HL-60 (cell line): ENCODE measurements around the gene KCNQ1.

ENCODE experiments used
- DNase-seq, 2 experiments: peaks; one replicate each; pipeline ENCODE4 v3.0.0-alpha.2; 2010 to 2020; ENCODE audit warnings: low read depth in 1 of 2, low spot score in 1 of 2
- H3K27ac ChIP-seq: fragments of 250-450 bp; sonication (Bioruptor Pico); replicated peaks from 2 replicates; pipeline ENCODE4 v1.5.1; 2020; ENCODE audit warnings: mild to moderate bottlenecking, moderate library complexity
- H3K27me3 ChIP-seq: fragments of 250-450 bp; sonication (Bioruptor Pico); 2 replicates; pipeline ENCODE4 v1.5.1; 2021; ENCODE audit warnings: mild to moderate bottlenecking, moderate library complexity; ENCODE audit not compliant: insufficient read depth, poor library complexity, severe bottlenecking
- H3K4me3 ChIP-seq: replicated peaks from 2 replicates; pipeline ENCODE4 v1.5.1; 2011; ENCODE audit warnings: mild to moderate bottlenecking, control low read depth, low read length; ENCODE audit not compliant: insufficient read depth
- GABPA ChIP-seq: IDR thresholded peaks from 2 replicates; pipeline ENCODE4 v1.6.1; 2012; ENCODE audit warnings: low read depth
- POLR2AphosphoS5 ChIP-seq: IDR thresholded peaks from 2 replicates; pipeline ENCODE4 v1.6.1; 2012; ENCODE audit warnings: low read depth
- SPI1 ChIP-seq: IDR thresholded peaks from 2 replicates; pipeline ENCODE4 v1.6.1; 2012; ENCODE audit warnings: low read depth, mild to moderate bottlenecking, borderline replicate concordance
- TF ChIP-seq, protein P1 (sequence below): IDR thresholded peaks from 2 replicates; pipeline ENCODE4 v1.6.1; 2012; ENCODE audit warnings: low read depth; ENCODE audit not compliant: insufficient replicate concordance
- TF ChIP-seq, protein P2 (sequence below): IDR thresholded peaks from one replicate; pipeline ENCODE4 v1.5.1; 2011; ENCODE audit warnings: low read length, control low read depth, inconsistent platforms; ENCODE audit not compliant: insufficient read depth

Gene KCNQ1

DNA sequence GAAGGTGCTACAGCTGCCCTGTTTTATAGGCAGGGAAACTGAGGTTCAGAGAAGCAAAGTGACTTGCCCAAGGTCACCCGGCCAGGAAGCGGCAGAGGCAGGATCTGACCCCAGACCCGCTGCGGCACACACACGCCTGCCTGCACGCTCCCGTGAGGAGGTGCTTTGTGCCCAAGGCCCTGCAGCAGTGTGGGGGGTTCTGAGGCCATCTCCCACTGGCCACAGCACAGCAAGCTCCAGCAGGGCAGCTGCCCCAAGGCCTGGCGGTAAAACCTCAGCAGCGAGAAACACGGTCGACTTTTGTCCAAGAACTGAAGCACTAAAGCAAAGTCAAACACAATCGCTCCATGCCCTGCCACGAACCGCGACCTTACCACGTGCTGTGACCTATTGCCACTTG is 398.1 kb downstream of the KCNQ1 start:
- TF ChIP-seq GABPA = no peak
- no peak for TF ChIP-seq POLR2AphosphoS5
- TF ChIP-seq SPI1 = no peak
- TF ChIP-seq, protein P1, sequence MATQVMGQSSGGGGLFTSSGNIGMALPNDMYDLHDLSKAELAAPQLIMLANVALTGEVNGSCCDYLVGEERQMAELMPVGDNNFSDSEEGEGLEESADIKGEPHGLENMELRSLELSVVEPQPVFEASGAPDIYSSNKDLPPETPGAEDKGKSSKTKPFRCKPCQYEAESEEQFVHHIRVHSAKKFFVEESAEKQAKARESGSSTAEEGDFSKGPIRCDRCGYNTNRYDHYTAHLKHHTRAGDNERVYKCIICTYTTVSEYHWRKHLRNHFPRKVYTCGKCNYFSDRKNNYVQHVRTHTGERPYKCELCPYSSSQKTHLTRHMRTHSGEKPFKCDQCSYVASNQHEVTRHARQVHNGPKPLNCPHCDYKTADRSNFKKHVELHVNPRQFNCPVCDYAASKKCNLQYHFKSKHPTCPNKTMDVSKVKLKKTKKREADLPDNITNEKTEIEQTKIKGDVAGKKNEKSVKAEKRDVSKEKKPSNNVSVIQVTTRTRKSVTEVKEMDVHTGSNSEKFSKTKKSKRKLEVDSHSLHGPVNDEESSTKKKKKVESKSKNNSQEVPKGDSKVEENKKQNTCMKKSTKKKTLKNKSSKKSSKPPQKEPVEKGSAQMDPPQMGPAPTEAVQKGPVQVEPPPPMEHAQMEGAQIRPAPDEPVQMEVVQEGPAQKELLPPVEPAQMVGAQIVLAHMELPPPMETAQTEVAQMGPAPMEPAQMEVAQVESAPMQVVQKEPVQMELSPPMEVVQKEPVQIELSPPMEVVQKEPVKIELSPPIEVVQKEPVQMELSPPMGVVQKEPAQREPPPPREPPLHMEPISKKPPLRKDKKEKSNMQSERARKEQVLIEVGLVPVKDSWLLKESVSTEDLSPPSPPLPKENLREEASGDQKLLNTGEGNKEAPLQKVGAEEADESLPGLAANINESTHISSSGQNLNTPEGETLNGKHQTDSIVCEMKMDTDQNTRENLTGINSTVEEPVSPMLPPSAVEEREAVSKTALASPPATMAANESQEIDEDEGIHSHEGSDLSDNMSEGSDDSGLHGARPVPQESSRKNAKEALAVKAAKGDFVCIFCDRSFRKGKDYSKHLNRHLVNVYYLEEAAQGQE = no peak
- TF ChIP-seq, protein P2, sequence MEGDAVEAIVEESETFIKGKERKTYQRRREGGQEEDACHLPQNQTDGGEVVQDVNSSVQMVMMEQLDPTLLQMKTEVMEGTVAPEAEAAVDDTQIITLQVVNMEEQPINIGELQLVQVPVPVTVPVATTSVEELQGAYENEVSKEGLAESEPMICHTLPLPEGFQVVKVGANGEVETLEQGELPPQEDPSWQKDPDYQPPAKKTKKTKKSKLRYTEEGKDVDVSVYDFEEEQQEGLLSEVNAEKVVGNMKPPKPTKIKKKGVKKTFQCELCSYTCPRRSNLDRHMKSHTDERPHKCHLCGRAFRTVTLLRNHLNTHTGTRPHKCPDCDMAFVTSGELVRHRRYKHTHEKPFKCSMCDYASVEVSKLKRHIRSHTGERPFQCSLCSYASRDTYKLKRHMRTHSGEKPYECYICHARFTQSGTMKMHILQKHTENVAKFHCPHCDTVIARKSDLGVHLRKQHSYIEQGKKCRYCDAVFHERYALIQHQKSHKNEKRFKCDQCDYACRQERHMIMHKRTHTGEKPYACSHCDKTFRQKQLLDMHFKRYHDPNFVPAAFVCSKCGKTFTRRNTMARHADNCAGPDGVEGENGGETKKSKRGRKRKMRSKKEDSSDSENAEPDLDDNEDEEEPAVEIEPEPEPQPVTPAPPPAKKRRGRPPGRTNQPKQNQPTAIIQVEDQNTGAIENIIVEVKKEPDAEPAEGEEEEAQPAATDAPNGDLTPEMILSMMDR = no peak
- Histone ChIP-seq H3K27ac (no peak overlapping the region), H3K4me3 (no peak overlapping the region), H3K27me3 (no peaks in the 10 kb centered on the region)
- DNase-seq = no peak

DNA sequence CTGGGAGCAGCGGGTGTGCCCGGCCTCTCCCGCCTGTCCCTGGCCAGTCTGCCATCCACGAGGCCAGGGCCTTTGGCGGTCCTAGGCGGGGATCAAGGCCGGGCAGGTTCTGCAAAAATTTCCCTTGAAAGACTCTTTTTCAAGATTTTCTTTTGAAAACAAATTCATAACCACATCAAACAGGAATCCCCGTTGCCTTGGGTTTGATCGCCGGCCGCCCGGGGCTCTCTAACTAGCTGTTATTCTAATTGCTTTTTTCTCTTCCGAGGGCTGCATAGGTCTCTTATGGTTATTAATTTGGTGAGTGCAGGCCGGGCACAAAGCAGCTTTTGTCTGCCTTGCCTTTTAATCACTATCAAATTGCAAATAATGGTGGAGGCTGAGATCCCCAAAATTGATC is 398.7 kb downstream of the KCNQ1 start:
- no peaks in the 10 kb centered on the region for H3K27me3 ChIP-seq
- H3K27ac ChIP-seq = no peak overlapping the region
- TF ChIP-seq GABPA (no peak), SPI1 (no peak), POLR2AphosphoS5 (no peak)
- TF ChIP-seq, protein P2 = no peak
- TF ChIP-seq, protein P1 = no peak
- no peak overlapping the region for H3K4me3 ChIP-seq
- no peak for DNase-seq

DNA sequence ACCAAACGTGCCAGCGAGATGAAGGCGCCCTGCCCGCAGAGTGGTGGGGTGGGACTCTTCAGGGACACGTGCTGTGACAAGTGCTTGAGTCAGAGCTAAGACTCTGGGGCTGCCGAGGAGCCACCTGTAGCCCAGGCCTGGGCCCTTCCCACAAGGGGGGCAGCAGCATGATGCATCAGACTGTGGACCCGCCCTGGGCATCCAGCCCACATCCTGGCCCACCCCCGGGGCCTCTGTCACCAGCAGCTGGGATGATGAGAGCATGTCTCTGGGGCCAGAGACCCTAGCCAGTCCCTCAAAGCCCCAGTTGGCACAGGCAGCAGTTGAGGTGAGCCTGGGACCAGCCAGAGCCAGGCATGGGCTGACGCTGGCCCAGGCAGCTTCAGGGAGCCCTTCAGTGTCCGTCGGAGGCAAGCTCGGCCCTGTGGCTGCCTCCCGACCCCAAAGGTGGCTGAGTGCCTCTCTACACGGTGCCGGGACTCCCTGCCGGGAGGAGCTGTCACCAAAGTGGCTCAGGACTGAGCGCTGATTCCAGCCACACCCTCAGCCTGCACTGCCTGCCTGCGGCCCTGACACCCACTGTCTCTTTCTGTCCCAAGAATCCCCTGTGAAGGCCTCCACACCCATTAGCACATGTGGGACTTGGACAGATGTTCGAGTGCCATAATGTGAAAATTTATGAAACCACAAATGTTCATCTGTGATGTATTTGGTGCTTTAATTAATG is 399.5 kb downstream of the KCNQ1 start:
- Histone ChIP-seq H3K27ac (no peak overlapping the region), H3K27me3 (no peaks in the 10 kb centered on the region), H3K4me3 (no peak overlapping the region)
- DNase-seq = no peak
- TF ChIP-seq, protein P1 = no peak
- TF ChIP-seq POLR2AphosphoS5 = no peak
- TF ChIP-seq, protein P2 = no peak
- TF ChIP-seq GABPA = no peak
- no peak for TF ChIP-seq SPI1
